ENCODE data around the gene TOMM20L. TPM values are rescaled to one million over a fixed set of nuclear protein-coding genes. Genes with fewer than 3 reads are reported as not detected.

Gene TOMM20L
- total RNA-seq = 0.65 TPM in 1 of 2 replicates, not detected in the other

DNA sequence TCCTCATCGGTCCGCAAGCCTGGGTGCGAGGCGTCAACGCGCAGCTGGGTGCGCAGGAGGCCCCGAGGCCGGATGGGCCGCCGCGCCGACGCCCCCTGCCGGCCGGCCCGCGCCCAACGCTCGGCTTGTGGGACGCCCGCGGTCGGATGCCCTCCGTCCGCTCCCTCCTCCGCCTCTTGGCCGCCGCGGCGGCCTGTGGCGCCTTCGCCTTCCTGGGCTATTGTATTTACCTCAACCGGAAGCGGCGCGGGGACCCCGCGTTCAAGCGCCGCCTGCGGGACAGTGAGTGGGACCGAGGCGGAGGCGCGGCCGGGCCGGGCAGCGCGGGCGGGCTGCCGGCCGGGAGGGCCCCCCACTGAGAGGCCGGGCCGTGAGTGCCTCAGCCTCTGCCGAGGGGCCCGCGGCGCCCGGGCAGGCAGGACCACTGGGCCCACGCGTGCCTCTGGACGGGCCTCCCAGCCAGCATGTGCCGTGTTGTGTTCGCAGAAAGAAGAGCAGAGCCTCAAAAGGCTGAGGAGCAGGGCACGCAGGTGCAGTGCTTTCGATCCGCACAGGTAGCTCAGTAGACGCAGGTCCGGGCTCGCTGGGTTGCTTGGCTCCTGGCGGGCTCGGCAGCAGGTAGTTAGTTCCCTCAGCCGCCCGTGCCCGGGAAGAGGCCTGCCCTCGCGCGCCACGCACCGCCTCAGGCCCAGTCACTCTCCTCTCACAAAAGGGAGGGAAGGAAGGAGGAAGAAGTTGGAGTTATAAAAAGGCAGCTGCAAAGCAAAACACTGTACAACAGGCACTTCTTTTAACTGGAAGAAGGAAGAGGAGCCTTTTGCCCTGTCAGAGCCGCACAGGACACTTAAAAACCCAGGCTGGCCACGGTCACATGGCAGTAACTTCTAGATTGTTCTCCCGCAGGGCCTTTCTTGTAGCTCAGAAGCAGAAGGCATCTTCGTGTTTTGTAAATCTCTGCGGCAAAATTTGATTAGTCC lies at the start of gene TOMM20L:
TSS of gene TOMM20L (plus strand) at position 119 of the 977 bp plus-strand sequence. CDS start at position 147, 28 bp downstream.

DNA sequence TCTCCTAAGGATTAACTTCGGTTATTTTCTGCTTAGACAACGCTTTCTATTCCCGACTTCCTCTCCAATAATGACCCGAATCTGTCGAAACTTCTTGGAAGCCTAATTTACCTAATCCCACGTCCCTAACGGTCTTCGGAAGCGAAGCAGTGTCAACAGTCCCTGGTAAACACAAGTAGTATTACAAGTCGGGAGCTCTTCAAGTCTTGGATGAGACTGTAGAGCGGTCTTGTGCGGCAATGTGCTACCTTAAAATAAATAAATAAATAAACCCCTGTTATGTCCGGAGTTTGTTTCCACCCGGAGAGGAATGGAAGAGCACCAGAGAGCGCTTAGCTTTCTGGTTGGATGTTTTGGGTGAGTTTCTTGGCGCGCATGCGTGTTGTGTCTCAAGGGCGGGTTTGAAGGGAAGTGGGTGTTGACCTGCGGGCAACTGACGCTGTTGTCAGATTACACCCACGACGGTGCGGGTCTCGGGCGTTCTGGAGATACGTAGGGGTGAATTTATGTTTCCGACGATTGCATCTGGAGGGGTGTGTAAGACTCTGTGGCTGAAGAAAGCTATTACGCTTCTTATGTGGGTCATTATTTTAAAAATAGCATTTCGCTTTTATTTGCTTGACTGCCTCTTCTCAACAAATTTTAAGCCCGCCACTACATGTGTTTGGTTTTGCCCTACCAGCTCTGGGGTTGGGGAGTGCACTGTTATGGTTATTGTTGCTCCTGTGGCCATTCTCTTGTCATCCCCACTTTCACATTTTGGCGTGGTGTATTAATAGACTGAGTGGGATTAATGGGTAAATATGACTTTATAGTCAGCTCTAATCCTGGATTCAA lies 31.8 kb downstream of the TOMM20L start, which contains the start of the genes KIAA0586 and TIMM9:
TSS of gene KIAA0586 (plus strand) at position 439 of the 837 bp plus-strand sequence. CDS start 546 bp downstream, outside the sequence.
TSS of gene TIMM9 (minus strand) at position 251 of the 837 bp plus-strand sequence. CDS start 15,586 bp downstream, outside the sequence.

Small RNA genes lying within 50 kb of the gene (small RNA-seq; reads per million reads assigned to genes)
- gene RF00019 = not detected

Other genes with a start within 250 kb of the TOMM20L start
- gene ARMH4, start 243.7 kb upstream of the TOMM20L start, total RNA-seq = 1.3 and 1.6 TPM in 2 replicates
- 36.6 and 51.4 TPM in 2 replicates for gene ACTR10, start 195.8 kb upstream of the TOMM20L start, total RNA-seq
- 106 and 141 TPM in 2 replicates for gene PSMA3, start 151.1 kb upstream of the TOMM20L start, total RNA-seq
- 11.8 and 13.6 TPM in 2 replicates for gene ARID4A, start 97.4 kb upstream of the TOMM20L start, total RNA-seq
- gene TIMM9, start 31.6 kb downstream of the TOMM20L start, total RNA-seq = 28.4 and 30.9 TPM in 2 replicates
- 29.1 and 44.7 TPM in 2 replicates for gene KIAA0586, start 31.8 kb downstream of the TOMM20L start, total RNA-seq
- gene DACT1, start 242.0 kb downstream of the TOMM20L start, total RNA-seq = 0.65 and 1.1 TPM in 2 replicates